K562 (cell line): ENCODE results near the gene CSF1. TPM values are rescaled to one million over a fixed set of nuclear protein-coding genes. Genes with fewer than 3 reads are reported as not detected.

ENCODE experiments used
- ATF3 ChIP-seq, 2 experiments: fragments of 450-650 bp in 1 of 2; sonication (generic) in 1 of 2; formaldehyde crosslinking in 1 of 2; IDR thresholded peaks in 1 of 2; conservative IDR thresholded peaks in 1 of 2; 2 replicates each; pipeline versions ENCODE4 v1.6.1 to v1.8.1; 2016 to 2023; ENCODE audit warnings: mild to moderate bottlenecking in 2 of 2, moderate library complexity in 2 of 2, inconsistent platforms in 1 of 2, missing genetic modification reagents in 1 of 2
- MTA3 ChIP-seq: fragments of 450-650 bp; formaldehyde crosslinking; IDR thresholded peaks from 2 replicates; pipeline ENCODE4 v1.6.1; 2017; ENCODE audit warnings: mild to moderate bottlenecking, borderline replicate concordance
- NR4A1 ChIP-seq, 2 experiments: fragments of 250-450 bp in 1 of 2; fragments of 450-650 bp in 1 of 2; sonication (Bioruptor Pico) in 1 of 2; IDR thresholded peaks; 2 replicates each; pipeline versions ENCODE4 v1.4.0 to v1.6.1; 2016 to 2020; ENCODE audit warnings: mild to moderate bottlenecking in 2 of 2, missing compliant biosample characterization in 1 of 2, missing genetic modification characterization in 1 of 2, moderate library complexity in 1 of 2
- RREB1 ChIP-seq: fragments of 250-450 bp; sonication (Bioruptor Pico); IDR thresholded peaks from 2 replicates; pipeline ENCODE4 v1.4.0; 2020
- THAP12 ChIP-seq: fragments of 250-450 bp; sonication (Bioruptor Pico); IDR thresholded peaks from 2 replicates; pipeline ENCODE4 v1.9.0; 2021; ENCODE audit warnings: mild to moderate bottlenecking, inconsistent platforms
- ZKSCAN1 ChIP-seq: fragments of 150-350 bp; IDR thresholded peaks from 2 replicates; pipeline ENCODE4 v1.6.1; 2016; ENCODE audit warnings: low read depth, low read length
- ZNF212 ChIP-seq: fragments of 450-650 bp; formaldehyde crosslinking; IDR thresholded peaks from 2 replicates; pipeline ENCODE4 v1.4.0; 2020; ENCODE audit warnings: mild to moderate bottlenecking
- ZNF3 ChIP-seq: fragments of 250-450 bp; sonication (Bioruptor Pico); IDR thresholded peaks from 2 replicates; pipeline ENCODE4 v1.5.0; 2021; ENCODE audit warnings: mild to moderate bottlenecking, moderate library complexity
- ZNF41 ChIP-seq: fragments of 250-450 bp; sonication (Bioruptor Pico); conservative IDR thresholded peaks from 2 replicates; pipeline ENCODE4 v1.4.0; 2020; ENCODE audit warnings: mild to moderate bottlenecking
- ZNF592 ChIP-seq: fragments of 450-650 bp; IDR thresholded peaks from 2 replicates; pipeline ENCODE4 v1.6.1; 2017; ENCODE audit warnings: antibody characterized with exemption, mild to moderate bottlenecking
- polyA plus RNA-seq, 8 experiments: library from polyadenylated mRNA; depleted of rRNA in 4 of 8; stranded (reverse) in 5 of 8; unstranded in 3 of 8; fragments of >200 nt; fragmentation: Nextera tagmentation in 2 of 8; fragmentation: Illumina TruSeq in 1 of 8; extraction: Ambion mirVana in 2 of 8; extraction: Trizol in 1 of 8; gene quantifications; 2 replicates each; pipeline versions ENCODE4 v1.2.1 to v1.2.3, GENCODE V29; 2011 to 2014; ENCODE audit warnings: inconsistent platforms in 1 of 8, missing spikeins in 1 of 8
- total RNA-seq, 7 experiments: library from RNA; depleted of rRNA in 6 of 7; stranded (reverse); fragments of >200 nt in 6 of 7; fragmentation: Illumina TruSeq in 2 of 7; extraction: Trizol in 2 of 7; gene quantifications; 2 replicates each; pipeline versions ENCODE4 v1.2.1 to v1.2.3, GENCODE V29; 2011 to 2021; ENCODE audit warnings: low replicate concordance in 1 of 7

CSF1 gene
- total and polyA plus RNA-seq, 9 of the 15 experiments (the other 6 are each of a cell fraction or from before 2014, with no cell fraction given): 0.18 to 11.8 (median 2.8) TPM

GRCh38 chr1:109895720-109896504 is 14.7 kb upstream of the CSF1 start (continued):
- TF ChIP-seq RREB1 (CRISPR knock-in tag): 0 out of 2 replicates have a peak, but pooled peaks have one; percentile 66
- TF ChIP-seq ZNF41 (CRISPR knock-in tag): no peak
- TF ChIP-seq THAP12 (CRISPR knock-in tag): no peak
- TF ChIP-seq ZNF592: peak; percentile 84
- 0 out of 2 replicates have a peak, but pooled peaks have one; percentile 30 for TF ChIP-seq ZKSCAN1
- no peak for TF ChIP-seq ZNF3 (CRISPR knock-in tag)
- TF ChIP-seq NR4A1 (CRISPR knock-in tag; IDR thresholded peaks at IDR 0.05): 0 out of 2 replicates have a peak, but pooled peaks have one; percentile 8
- peak; percentile 86 for TF ChIP-seq NR4A1 (tag; IDR thresholded peaks at IDR 0.05)
- TF ChIP-seq MTA3: peak; percentile 71
- TF ChIP-seq ATF3 (IDR thresholded peaks at IDR 0.05): peak; percentile 99
- TF ChIP-seq ATF3 (CRISPR knock-in tag; conservative IDR thresholded peaks at IDR 0.05): peak; percentile 95
- TF ChIP-seq ZNF212 (CRISPR knock-in tag): no peak
